GM19324 (cell line): ENCODE results near the gene TUSC2.

ENCODE experiments used
- ATAC-seq: cut with Tn5 transposase; IDR thresholded peaks from one replicate; pipeline ENCODE4 v1.9.1; 2021; ENCODE audit warnings: mild to moderate bottlenecking, moderate library complexity; ENCODE audit not compliant: unreplicated experiment, low FRiP score

Gene TUSC2

GRCh38 chr3:50327943-50328691 is at the start of gene TUSC2:
TUSC2 (minus strand) TSS chr3:50328223; CDS start chr3:50328099, 124 bp downstream.
- ATAC-seq = peak; percentile 80

GRCh38 chr3:50375258-50375931 is 47.4 kb upstream of the TUSC2 start:
- ATAC-seq = no peak

DNA sequence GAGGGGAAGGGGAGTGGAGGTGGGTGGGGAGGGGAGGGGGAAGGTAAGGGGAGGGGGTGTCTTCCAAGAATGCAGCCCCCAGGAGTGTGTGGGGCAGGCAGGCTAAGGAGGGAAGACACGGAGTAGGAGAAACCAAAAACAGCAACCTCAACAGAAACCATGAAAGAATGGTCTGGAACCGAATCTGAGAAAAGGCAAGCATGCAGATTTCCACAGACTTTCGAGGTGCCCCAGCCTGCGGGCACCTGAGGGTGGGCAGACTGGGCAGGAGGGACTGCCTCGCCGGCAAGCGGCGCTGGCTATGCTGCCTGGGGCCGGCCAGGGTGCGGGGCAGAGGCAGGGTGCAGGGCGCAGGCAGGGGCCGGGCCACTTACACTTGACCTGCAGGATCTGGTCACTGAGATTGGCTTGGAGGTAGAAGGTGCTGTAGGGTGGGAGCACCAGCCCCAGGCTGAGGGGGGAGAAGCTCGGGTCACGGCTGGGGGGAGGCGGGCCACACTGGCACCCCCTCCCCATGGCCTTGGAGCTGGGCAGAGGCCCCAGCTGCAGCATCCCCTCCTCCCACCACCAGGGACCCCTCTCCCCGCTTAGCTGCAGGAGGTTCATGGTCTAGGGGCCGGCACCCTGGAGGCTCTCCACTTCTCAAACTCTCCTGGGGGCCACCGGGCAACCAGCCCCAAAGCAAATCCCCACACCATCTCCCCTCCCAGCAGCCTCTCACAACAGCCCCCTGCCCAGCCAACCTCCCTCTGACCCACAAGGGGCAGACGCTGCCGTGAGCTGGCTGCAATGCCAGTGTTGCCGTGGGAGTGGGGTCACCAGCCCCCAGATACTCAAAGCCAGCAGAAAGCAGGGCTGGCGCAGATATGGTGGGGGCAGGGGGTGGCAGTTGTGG is 46.6 kb upstream of the TUSC2 start:
- ATAC-seq = no peak

- ATAC-seq = no peak
These were observed 45.4 kb upstream of the TUSC2 start for GRCh38 chr3:50373146-50374051.

- ATAC-seq = no peak
These were observed 44.3 kb upstream of the TUSC2 start for GRCh38 chr3:50372349-50372748.

DNA sequence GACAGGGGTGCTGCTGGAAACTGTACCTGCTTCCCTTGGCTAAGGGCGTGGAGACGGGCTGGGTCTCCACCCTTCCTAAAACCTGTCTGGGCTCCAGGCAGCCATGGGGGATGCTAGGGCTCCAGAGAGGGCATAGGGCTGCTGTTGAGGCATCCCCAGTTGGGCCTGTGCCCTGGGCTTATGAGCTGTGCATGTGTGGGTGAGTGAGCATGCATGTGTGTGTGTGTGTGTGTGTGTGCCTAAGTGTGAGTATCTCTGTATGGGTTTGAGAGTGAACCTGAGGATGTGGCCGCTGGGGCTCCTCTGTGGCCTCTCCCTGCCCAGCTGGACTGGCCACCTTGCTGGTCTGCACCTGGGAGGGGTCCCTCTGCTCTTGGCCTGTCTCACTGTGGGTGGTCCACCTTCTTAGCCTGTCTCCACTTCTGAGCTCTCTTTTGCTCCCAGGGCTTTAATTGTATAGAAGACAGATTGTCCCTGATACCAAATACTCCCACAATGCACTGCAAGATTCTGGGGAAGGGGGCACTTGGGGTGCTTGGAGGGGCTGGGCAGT is 43.2 kb upstream of the TUSC2 start:
- ATAC-seq = no peak

DNA sequence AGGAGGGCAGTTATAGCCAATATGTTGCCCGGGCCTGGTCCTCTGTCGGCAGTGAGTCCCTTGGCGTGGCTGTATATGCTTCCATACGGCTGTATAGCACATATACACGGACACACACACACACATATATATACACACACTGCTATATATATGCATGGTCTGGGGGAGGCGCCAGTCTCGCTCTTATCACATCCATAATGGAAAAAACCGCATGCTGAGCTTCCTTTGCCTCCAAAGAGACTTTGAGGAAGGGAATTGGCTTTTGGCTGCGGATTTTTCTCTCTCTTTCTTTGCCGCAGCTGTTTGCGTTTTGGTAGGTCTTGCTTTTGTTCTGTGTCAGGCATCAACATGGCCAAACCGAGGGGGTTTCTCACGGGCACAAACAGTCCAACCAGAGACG is 42.6 kb upstream of the TUSC2 start:
- ATAC-seq = no peak

GRCh38 chr3:50369012-50369670 is 41.1 kb upstream of the TUSC2 start:
- no peak for ATAC-seq

GRCh38 chr3:50365842-50366220 is 37.8 kb upstream of the TUSC2 start:
- no peak for ATAC-seq

- ATAC-seq = peak; percentile 79
These were observed 37.2 kb upstream of the TUSC2 start for GRCh38 chr3:50365080-50365841.

- no peak for ATAC-seq
These were observed 36.6 kb upstream of the TUSC2 start for GRCh38 chr3:50364573-50365079.

GRCh38 chr3:50359760-50360110 is 31.7 kb upstream of the TUSC2 start:
- no peak for ATAC-seq

DNA sequence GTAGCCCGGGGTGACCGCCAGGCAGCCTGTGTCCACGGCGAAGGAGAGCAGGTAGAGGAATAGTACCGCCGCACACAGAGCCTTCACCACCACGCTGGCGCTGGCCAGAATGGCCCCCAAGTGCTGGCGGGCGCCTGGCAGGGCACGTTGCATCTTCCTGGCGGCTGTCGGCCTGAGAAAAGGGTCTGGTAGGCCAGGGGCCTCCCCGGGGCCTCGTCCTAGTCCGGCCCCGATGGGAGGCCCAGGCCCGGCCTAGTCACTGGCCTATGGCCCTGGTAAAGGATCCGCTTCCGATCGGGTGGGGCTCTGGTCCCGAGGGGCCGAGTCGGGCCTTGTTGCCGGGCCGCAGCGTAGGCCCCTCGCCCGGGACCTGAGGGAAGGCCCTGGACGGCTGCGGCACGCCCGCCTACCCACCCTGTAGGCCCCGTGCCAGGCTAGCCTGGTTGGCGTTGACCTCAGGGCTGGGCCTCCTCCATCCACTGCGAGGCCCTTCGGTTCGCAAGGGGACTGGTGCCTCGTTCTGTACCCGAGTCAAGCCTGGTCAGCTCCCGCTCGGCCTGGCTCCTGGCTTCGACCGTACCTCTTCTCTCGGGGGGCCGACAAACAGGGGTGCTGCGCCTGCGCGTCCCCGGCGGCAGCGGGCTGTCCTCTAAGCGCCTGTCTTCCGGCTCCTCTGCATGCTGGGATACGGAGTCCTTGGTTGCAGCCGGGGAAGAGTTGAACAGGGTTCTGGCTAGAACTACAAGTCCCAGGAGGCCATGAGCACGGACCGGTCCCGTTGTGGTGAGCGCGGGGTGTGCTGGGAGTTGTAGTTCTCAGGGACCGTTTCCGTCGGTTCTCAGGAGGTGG is 31.1 kb upstream of the TUSC2 start, which contains the start of gene TMEM115:
TMEM115 (minus strand) TSS at position 611 of the 849 bp plus-strand sequence; CDS start at position 153, 458 bp downstream.
- ATAC-seq = peak; percentile 97

- ATAC-seq = no peak
These were observed 30.4 kb upstream of the TUSC2 start for GRCh38 chr3:50358355-50358910.

DNA sequence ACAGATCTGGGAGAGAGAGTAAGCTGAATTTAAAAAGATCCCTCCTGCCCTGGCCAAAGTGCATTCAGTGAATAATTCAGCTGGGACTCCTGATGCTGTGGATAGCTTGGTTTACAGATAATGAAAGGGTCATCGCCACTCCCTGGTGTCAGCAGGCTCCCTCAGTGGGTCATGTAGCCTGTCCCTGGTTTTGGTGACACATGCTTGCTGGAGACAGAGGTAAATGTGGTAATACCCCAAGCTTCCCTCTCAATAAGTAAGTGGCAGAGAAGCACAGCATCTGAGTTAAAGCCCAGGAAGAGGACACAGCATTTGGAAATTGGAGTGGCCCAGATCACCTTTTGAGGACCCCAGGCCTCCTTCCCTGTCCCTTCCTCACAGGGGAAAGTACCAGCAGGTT is 29.5 kb upstream of the TUSC2 start:
- ATAC-seq = no peak

DNA sequence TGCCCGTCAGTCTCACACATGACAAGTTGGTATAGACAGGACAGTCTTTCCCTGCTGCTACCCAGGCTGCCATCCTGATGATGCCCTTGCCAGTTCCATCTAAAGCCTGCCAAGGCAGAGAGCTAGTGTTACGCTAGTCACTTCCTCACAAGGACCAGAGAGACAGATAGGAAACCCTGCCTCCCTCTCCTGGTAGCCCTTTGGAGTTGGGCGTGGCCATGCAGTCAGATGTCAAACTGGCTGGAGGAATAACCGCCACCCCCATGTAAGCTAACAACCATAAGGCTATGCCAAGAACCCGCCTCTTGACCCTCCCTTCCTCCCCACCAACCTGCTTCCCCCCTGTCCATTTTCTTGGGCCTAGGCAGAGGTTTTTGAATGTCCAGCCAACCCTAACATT is 28.5 kb upstream of the TUSC2 start:
- ATAC-seq = no peak
